T47D (cell line): Measurements from ENCODE around the gene FAM89B.

ENCODE experiments used
- DNase-seq, 2 experiments: peaks; one replicate each; pipeline versions ENCODE4 v3.0.0 to v3.0.0-alpha.2; 2011 to 2012; ENCODE audit warnings: low read depth in 1 of 2, low spot score in 1 of 2
- JUND ChIP-seq: IDR thresholded peaks from 2 replicates; pipeline ENCODE4 v1.6.1; 2012; ENCODE audit warnings: low read depth
- in situ Hi-C: cut with HindIII; loops from 2 replicates; pipeline ENCODE4 v1.10.0; 2016; ENCODE audit warnings: low sequenced_read_pairs, low pct_unique_long_range_greater_than_20kb

FAM89B gene

GRCh38 chr11:65576232-65576866 is 4.0 kb downstream of the FAM89B start:
- no peak for TF ChIP-seq JUND
- no peak for DNase-seq
- in situ Hi-C loops = no loop called here

DNA sequence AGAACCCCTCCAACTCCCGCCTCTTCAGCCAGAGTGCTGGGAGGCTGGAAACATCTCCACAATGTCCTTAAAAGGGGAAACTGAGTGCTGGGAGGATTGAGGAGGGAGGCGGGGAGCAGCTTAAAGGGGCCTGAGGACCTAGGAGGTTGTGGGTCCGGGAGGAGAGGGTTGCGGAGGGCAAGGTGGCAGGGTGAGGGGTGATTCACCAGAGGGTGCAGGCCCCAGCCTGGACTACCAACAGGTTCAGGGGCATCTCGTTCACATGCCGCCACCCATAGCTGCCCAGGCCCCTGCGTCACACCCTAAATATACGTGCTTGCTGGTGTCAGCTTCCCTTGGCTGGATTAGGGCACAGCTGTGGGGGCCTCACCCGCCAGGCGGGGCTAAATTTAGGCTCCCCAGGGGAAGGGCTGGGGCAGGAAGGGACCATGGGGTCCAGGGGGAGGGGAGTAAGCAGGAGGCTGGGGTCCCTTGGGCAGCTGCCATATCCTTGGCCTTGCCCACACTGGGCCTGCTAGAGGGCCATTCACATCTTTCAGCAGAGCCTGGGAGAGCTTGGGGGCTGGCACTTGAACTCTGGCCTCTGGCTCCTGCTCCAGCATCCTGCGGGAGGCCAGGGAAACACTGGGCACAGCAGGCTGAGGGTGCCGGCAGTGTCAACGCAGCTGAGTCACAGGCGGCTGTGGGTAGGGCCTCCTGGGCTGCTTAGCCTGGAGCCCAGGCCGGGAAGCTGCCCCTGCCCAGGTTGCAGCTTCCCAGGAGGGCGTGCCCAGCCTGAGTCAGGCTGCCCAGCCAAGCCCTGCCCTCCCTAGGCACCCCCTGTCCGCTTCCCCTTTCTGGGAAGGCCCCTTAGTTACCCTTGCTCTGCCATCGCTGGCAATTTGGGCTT is 4.8 kb downstream of the FAM89B start:
- in situ Hi-C loops = no loop called here
- DNase-seq = no peak
- TF ChIP-seq JUND = no peak

DNA sequence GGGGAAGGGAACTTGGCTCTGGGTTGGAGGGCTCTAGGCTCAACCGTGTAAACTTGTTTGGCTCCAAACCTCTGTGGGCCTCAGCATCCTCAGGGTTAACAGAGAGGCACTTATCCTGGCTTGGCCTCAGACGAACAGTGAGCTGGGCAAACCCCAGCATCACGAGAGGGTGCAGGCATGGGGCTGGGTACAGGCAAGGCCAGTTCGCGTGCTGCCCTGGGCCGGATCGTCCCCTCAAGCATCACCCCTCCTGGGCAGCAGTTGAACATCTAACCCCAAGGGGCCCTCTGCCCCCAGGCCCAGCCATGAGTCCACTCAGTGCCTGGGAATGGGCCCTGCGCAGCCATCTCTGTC is 5.4 kb downstream of the FAM89B start:
- DNase-seq = no peak
- TF ChIP-seq JUND = no peak
- in situ Hi-C loops = no loop called here

- no peak for TF ChIP-seq JUND
- DNase-seq = no peak
These were observed 5.8 kb downstream of the FAM89B start for GRCh38 chr11:65578134-65578533.

DNA sequence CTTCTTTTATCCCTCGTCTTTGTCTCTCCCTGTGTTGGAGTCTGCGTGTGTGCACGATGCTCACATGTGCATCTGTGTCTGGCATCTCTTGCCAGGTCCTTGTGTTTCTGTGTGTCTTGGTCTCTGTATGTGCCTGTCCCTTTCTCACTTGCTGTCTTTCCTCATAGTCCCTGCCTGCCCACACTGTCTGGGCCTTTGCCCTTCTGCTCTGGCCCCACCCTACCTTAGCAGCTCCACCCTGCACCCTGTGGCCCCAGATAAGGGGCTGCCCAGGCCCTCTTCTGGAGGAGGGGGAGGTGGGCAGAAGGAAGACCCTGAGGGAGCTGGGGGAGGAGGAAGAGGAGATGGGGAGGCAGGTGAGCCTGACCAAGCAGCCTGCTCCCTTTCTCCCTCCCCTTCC is 6.3 kb downstream of the FAM89B start:
- no peak for DNase-seq
- in situ Hi-C loops = no loop called here
- TF ChIP-seq JUND = no peak

More at GRCh38 chr11:65578134-65578533, 5.8 kb downstream of the FAM89B start:
- in situ Hi-C loops = no loop called here

DNA sequence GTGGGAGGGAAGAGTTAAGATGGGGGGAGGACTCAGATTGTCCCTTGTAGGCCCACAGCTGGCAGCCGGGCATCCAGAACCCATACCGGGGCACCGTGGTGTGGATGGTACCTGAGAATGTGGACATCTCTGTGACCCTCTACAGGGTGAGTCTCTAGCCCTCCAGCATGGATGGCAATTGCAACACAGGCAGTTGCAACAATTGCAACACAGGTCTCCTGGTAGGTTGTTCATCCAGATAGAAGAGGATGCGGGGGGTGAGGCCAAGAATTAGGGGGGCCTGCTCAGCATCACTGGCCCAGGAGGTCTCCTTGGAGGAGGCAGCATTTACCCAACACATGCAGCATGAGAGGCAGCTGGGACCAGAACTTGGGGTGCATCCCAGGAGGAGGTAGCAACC is 7.0 kb downstream of the FAM89B start:
- TF ChIP-seq JUND = no peak
- DNase-seq = no peak
- in situ Hi-C loops = no loop called here

GRCh38 chr11:65580031-65580692 is 7.8 kb downstream of the FAM89B start:
- in situ Hi-C loops = no loop called here
- TF ChIP-seq JUND = no peak
- DNase-seq = no peak

GRCh38 chr11:65580756-65581155 is 8.4 kb downstream of the FAM89B start:
- in situ Hi-C loops = no loop called here
- no peak for DNase-seq
- TF ChIP-seq JUND = no peak

- DNase-seq = no peak
- in situ Hi-C loops = no loop called here
These were observed 9.6 kb downstream of the FAM89B start for GRCh38 chr11:65581928-65582327.

DNA sequence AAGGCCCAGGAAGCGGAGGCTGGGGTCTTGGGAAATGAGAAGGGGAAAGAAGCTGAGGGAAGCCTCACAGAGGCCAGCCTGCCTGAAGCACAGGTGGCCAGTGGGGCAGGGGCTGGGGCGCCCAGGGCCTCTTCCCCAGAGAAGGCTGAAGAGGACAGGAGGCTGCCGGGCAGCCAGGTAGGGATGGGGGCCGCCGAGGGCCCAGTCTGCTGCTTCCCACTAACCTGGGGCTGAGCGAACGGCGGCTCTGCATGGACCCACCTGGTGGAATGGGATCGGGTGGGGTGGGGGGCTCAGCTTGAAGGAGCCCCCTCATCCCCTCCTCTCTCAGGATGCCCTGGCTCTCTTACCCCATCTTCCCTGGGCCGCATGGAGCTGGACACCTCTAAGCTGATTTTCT is 11.3 kb downstream of the FAM89B start:
- TF ChIP-seq JUND = no peak
- no peak for DNase-seq
- in situ Hi-C loops = no loop called here

More at GRCh38 chr11:65581928-65582327, 9.6 kb downstream of the FAM89B start:
- TF ChIP-seq JUND = no peak

DNA sequence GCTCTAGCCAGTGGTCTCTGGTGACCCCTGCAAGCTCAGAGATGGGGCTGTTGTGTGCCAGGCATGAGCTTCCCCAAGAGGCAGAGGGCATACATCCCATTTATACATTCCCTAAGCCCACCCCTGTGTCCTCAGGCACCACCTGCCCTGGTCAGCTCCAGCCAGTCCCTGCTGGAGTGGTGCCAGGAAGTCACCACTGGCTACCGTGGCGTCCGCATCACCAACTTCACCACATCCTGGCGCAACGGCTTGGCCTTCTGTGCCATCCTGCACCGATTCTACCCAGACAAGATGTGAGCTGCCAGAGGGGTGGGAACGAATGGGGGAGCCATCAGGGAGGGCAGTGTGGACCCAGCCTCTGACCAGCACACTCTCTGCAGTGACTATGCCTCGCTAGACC is 11.8 kb downstream of the FAM89B start:
- in situ Hi-C loops = no loop called here
- DNase-seq = no peak
- no peak for TF ChIP-seq JUND

DNA sequence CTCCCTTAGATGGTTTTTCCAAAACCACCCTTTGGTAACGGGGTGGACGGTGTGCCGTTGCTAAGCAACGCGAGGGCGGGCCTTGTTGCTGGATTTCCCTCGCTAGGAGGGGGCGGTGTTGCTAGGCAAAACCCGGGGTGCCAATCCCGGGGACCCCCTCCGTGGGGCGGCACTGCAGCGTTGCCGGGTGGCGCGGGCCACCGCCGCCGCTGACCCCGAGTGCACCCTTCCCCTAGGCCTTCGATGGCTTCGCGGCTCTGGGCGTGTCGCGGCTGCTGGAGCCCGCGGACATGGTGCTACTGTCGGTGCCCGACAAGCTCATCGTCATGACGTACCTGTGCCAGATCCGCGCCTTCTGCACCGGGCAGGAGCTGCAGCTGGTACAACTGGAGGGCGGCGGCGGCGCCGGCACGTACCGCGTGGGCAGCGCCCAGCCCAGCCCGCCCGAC is 12.4 kb downstream of the FAM89B start:
- in situ Hi-C loops = no loop called here
- no peak for DNase-seq
- TF ChIP-seq JUND = no peak
